Amygdala (tissue), 56 donors: ENCODE results near the gene CKAP4.

Experiments
- DNase-seq, 56 donors: peaks; one replicate each; lab custom pipeline; 2025; lab: John Stamatoyannopoulos, UW

CKAP4 gene

GRCh38 chr12:106246891-106247673 lies 738 bp downstream of the CKAP4 start:
- peak in 28 of 56 donors; percentile 11 to 57 (median 34) for DNase-seq

- no peak for DNase-seq
These were observed 2.1 kb downstream of the CKAP4 start for GRCh38 chr12:106245767-106246166.

GRCh38 chr12:106243620-106244019 lies 4.2 kb downstream of the CKAP4 start:
- no peak for DNase-seq

GRCh38 chr12:106240821-106241220 lies 7.0 kb downstream of the CKAP4 start:
- DNase-seq, result no peak

- no peak for DNase-seq
These were observed 7.9 kb downstream of the CKAP4 start for GRCh38 chr12:106239951-106240335.

GRCh38 chr12:106239241-106239950 lies 8.4 kb downstream of the CKAP4 start:
- DNase-seq, result no peak

- no peak for DNase-seq
These were observed 9.7 kb downstream of the CKAP4 start for GRCh38 chr12:106238146-106238545.

- no peak for DNase-seq
These were observed 12.1 kb downstream of the CKAP4 start for GRCh38 chr12:106235770-106236169.

GRCh38 chr12:106234449-106234848 lies 13.4 kb downstream of the CKAP4 start:
- DNase-seq, result no peak

- DNase-seq, result no peak
These were observed 14.8 kb downstream of the CKAP4 start for GRCh38 chr12:106233011-106233410.

- DNase-seq, result no peak
These were observed 18.7 kb downstream of the CKAP4 start for GRCh38 chr12:106229036-106229591.

GRCh38 chr12:106228320-106228710 lies 19.5 kb downstream of the CKAP4 start:
- DNase-seq, result no peak

- DNase-seq, result no peak
These were observed 20.0 kb downstream of the CKAP4 start for GRCh38 chr12:106227641-106228319.

GRCh38 chr12:106226884-106227640 lies 20.8 kb downstream of the CKAP4 start:
- DNase-seq, result peak in 13 of 56 donors; percentile 5 to 46 (median 13)

GRCh38 chr12:106224355-106224706 lies 23.5 kb downstream of the CKAP4 start:
- DNase-seq, result no peak

- DNase-seq, result peak in 44 of 56 donors; percentile 9 to 74 (median 31)
These were observed 24.1 kb downstream of the CKAP4 start for GRCh38 chr12:106223485-106224354.

- no peak for DNase-seq
These were observed 27.3 kb downstream of the CKAP4 start for GRCh38 chr12:106220536-106220935.

- DNase-seq, result no peak
These were observed 28.8 kb downstream of the CKAP4 start for GRCh38 chr12:106219043-106219442.

GRCh38 chr12:106217706-106218105 lies 30.1 kb downstream of the CKAP4 start:
- no peak for DNase-seq
